HuH-7.5 (cell line): ENCODE measurements around the gene RECK.
A peak's percentile ranks its signal among the peaks of the same experiment; 100 is the strongest.

Experiments
- DNase-seq: peaks from one replicate; pipeline ENCODE4 v3.0.0; 2011; ENCODE audit warnings: low spot score

The RECK gene

GRCh38 chr9:36023260-36024048 is 13.3 kb upstream of the RECK start:
- peak; percentile 36 for DNase-seq

GRCh38 chr9:36025746-36026145 is 11.0 kb upstream of the RECK start:
- DNase-seq, result no peak

- DNase-seq, result no peak
Measured at GRCh38 chr9:36029202-36029601, 7.5 kb upstream of the RECK start.

GRCh38 chr9:36029765-36030528 is 6.8 kb upstream of the RECK start:
- no peak for DNase-seq

- DNase-seq, result no peak
Measured at GRCh38 chr9:36030871-36031270, 5.8 kb upstream of the RECK start.

- no peak for DNase-seq
Measured at GRCh38 chr9:36031774-36032555, 4.7 kb upstream of the RECK start.

- no peak for DNase-seq
Measured at GRCh38 chr9:36033788-36034187, 2.9 kb upstream of the RECK start.

GRCh38 chr9:36034234-36034633 is 2.5 kb upstream of the RECK start:
- no peak for DNase-seq

GRCh38 chr9:36035006-36035405 is 1.7 kb upstream of the RECK start:
- no peak for DNase-seq

- no peak for DNase-seq
Measured at GRCh38 chr9:36036253-36036779, 397 bp upstream of the RECK start.

GRCh38 chr9:36037549-36038122 is 923 bp downstream of the RECK start:
- DNase-seq, result no peak

- DNase-seq, result no peak
Measured at GRCh38 chr9:36039121-36039520, 2.4 kb downstream of the RECK start.

GRCh38 chr9:36039696-36040095 is 3.0 kb downstream of the RECK start:
- no peak for DNase-seq

GRCh38 chr9:36040271-36040925 is 3.7 kb downstream of the RECK start:
- no peak for DNase-seq

- no peak for DNase-seq
Measured at GRCh38 chr9:36041506-36041905, 4.8 kb downstream of the RECK start.

GRCh38 chr9:36045610-36046009 is 8.9 kb downstream of the RECK start:
- no peak for DNase-seq

GRCh38 chr9:36046923-36047322 is 10.2 kb downstream of the RECK start:
- DNase-seq, result no peak

GRCh38 chr9:36049408-36049807 is 12.7 kb downstream of the RECK start:
- DNase-seq, result no peak

GRCh38 chr9:36050476-36050875 is 13.8 kb downstream of the RECK start:
- DNase-seq, result no peak

- no peak for DNase-seq
Measured at GRCh38 chr9:36051317-36051716, 14.6 kb downstream of the RECK start.

GRCh38 chr9:36053971-36054370 is 17.3 kb downstream of the RECK start:
- DNase-seq, result no peak

- no peak for DNase-seq
Measured at GRCh38 chr9:36056896-36057295, 20.2 kb downstream of the RECK start.
